IPS-20b (cell line): ENCODE measurements around the gene PSMD11.
"Not testable (repeated sequence)": the region's sequence is repeated elsewhere in the genome, so short reads cannot be mapped to it uniquely, and the experiment has no call there.

ENCODE experiments used
- H3K27ac ChIP-seq: one replicate; pipeline ENCODE4 v1.5.1; 2013; ENCODE audit warnings: low read length
- H3K27me3 ChIP-seq: 2 replicates; pipeline ENCODE4 v1.6.1; 2013; ENCODE audit warnings: mild to moderate bottlenecking, low read length, inconsistent platforms; ENCODE audit not compliant: insufficient read depth
- H3K36me3 ChIP-seq: 2 replicates; pipeline ENCODE4 v1.6.1; 2013; ENCODE audit warnings: low read depth, mild to moderate bottlenecking, inconsistent platforms, low read length, moderate library complexity; ENCODE audit not compliant: insufficient read depth
- H3K4me1 ChIP-seq: 2 replicates; pipeline ENCODE4 v1.6.1; 2013; ENCODE audit warnings: mild to moderate bottlenecking, control low read depth, inconsistent platforms, low read length, moderate library complexity; ENCODE audit not compliant: insufficient read depth
- H3K4me3 ChIP-seq: 2 replicates; pipeline ENCODE4 v1.5.1; 2013; ENCODE audit warnings: mild to moderate bottlenecking, low read length, inconsistent platforms
- H3K9ac ChIP-seq: 2 replicates; pipeline ENCODE4 v1.6.1; 2013; ENCODE audit warnings: low read depth, mild to moderate bottlenecking, inconsistent platforms, low read length, moderate library complexity
- H3K9me3 ChIP-seq: 2 replicates; pipeline ENCODE4 v1.6.1; 2013; ENCODE audit warnings: mild to moderate bottlenecking, low read depth, low read length, inconsistent platforms; ENCODE audit not compliant: insufficient read depth

The PSMD11 gene

GRCh38 chr17:32446949-32447348, 2.6 kb downstream of the PSMD11 start:
- peaks cover 10% of the 10 kb centered on the region for H3K27me3 ChIP-seq
- H3K36me3 ChIP-seq: peaks cover 60% of the 10 kb centered on the region
- H3K27ac ChIP-seq: no peak overlapping the region
- H3K9ac ChIP-seq: no peak overlapping the region
- peaks cover 5% of the 10 kb centered on the region; the same call in 1 of the 2 replicates for H3K4me1 ChIP-seq
- no peak overlapping the region for H3K4me3 ChIP-seq
- no peaks in the 10 kb centered on the region for H3K9me3 ChIP-seq

- no peaks in the 10 kb centered on the region for H3K27me3 ChIP-seq
- no peak overlapping the region for H3K4me3 ChIP-seq
- peaks cover 90% of the 10 kb centered on the region for H3K36me3 ChIP-seq
- peaks cover 5% of the 10 kb centered on the region; the same call in 1 of the 2 replicates for H3K4me1 ChIP-seq
- H3K27ac ChIP-seq: no peak overlapping the region
- no peaks in the 10 kb centered on the region for H3K9me3 ChIP-seq
- no peak overlapping the region for H3K9ac ChIP-seq
Measured at GRCh38 chr17:32449963-32450362, 5.7 kb downstream of the PSMD11 start.

GRCh38 chr17:32450379-32450778, 6.1 kb downstream of the PSMD11 start:
- not testable (repeated sequence) for H3K27ac ChIP-seq, H3K4me1 ChIP-seq, H3K4me3 ChIP-seq, H3K9me3 ChIP-seq, H3K27me3 ChIP-seq, H3K9ac ChIP-seq
- H3K36me3 ChIP-seq: peaks cover 94% of the 10 kb centered on the region

GRCh38 chr17:32451879-32452278, 7.6 kb downstream of the PSMD11 start:
- Histone ChIP-seq H3K4me1 (no peaks in the 10 kb centered on the region), H3K9me3 (no peaks in the 10 kb centered on the region), H3K36me3 (peaks cover 95% of the 10 kb centered on the region), H3K4me3 (no peak overlapping the region), H3K27ac (no peak overlapping the region), H3K9ac (no peak overlapping the region), H3K27me3 (no peaks in the 10 kb centered on the region)

- no peaks in the 10 kb centered on the region for H3K4me1 ChIP-seq
- peaks cover 95% of the 10 kb centered on the region for H3K36me3 ChIP-seq
- H3K9ac ChIP-seq: no peak overlapping the region
- H3K27me3 ChIP-seq: no peaks in the 10 kb centered on the region
- H3K4me3 ChIP-seq: no peak overlapping the region
- no peaks in the 10 kb centered on the region for H3K9me3 ChIP-seq
- no peak overlapping the region for H3K27ac ChIP-seq
Measured at GRCh38 chr17:32452281-32452680, 8.0 kb downstream of the PSMD11 start.

GRCh38 chr17:32453370-32453769, 9.1 kb downstream of the PSMD11 start:
- Histone ChIP-seq H3K36me3 (peaks cover 95% of the 10 kb centered on the region), H3K27me3 (no peaks in the 10 kb centered on the region), H3K9ac (no peak overlapping the region), H3K4me3 (no peak overlapping the region), H3K4me1 (no peaks in the 10 kb centered on the region), H3K9me3 (no peaks in the 10 kb centered on the region), H3K27ac (no peak overlapping the region)

GRCh38 chr17:32458371-32458770, 14.1 kb downstream of the PSMD11 start:
- Histone ChIP-seq H3K27ac (no peak overlapping the region), H3K4me1 (no peaks in the 10 kb centered on the region), H3K4me3 (no peak overlapping the region), H3K36me3 (peaks cover 86% of the 10 kb centered on the region), H3K9me3 (no peaks in the 10 kb centered on the region), H3K27me3 (no peaks in the 10 kb centered on the region), H3K9ac (no peak overlapping the region)

- Histone ChIP-seq H3K27ac (no peak overlapping the region), H3K4me3 (no peak overlapping the region), H3K9ac (no peak overlapping the region), H3K27me3 (no peaks in the 10 kb centered on the region), H3K9me3 (no peaks in the 10 kb centered on the region), H3K36me3 (peaks cover 86% of the 10 kb centered on the region), H3K4me1 (no peaks in the 10 kb centered on the region)
Measured at GRCh38 chr17:32460054-32460453, 15.7 kb downstream of the PSMD11 start.

GRCh38 chr17:32461498-32461852, 17.2 kb downstream of the PSMD11 start:
- H3K9me3 ChIP-seq: no peaks in the 10 kb centered on the region
- H3K4me1 ChIP-seq: no peaks in the 10 kb centered on the region
- no peaks in the 10 kb centered on the region for H3K27me3 ChIP-seq
- H3K4me3 ChIP-seq: no peak overlapping the region
- peaks cover 89% of the 10 kb centered on the region for H3K36me3 ChIP-seq
- no peak overlapping the region for H3K27ac ChIP-seq
- H3K9ac ChIP-seq: no peak overlapping the region

- H3K36me3 ChIP-seq: peaks cover 90% of the 10 kb centered on the region
- no peaks in the 10 kb centered on the region for H3K27me3 ChIP-seq
- no peak overlapping the region for H3K4me3 ChIP-seq
- H3K9ac ChIP-seq: no peak overlapping the region
- no peaks in the 10 kb centered on the region for H3K4me1 ChIP-seq
- no peaks in the 10 kb centered on the region for H3K9me3 ChIP-seq
- H3K27ac ChIP-seq: no peak overlapping the region
Measured at GRCh38 chr17:32461853-32462617, 17.7 kb downstream of the PSMD11 start.

GRCh38 chr17:32463304-32463703, 19.0 kb downstream of the PSMD11 start:
- peaks cover 88% of the 10 kb centered on the region for H3K36me3 ChIP-seq
- no peak overlapping the region for H3K9ac ChIP-seq
- H3K9me3 ChIP-seq: no peaks in the 10 kb centered on the region
- H3K27me3 ChIP-seq: no peaks in the 10 kb centered on the region
- no peak overlapping the region for H3K27ac ChIP-seq
- H3K4me3 ChIP-seq: no peak overlapping the region
- no peaks in the 10 kb centered on the region for H3K4me1 ChIP-seq

GRCh38 chr17:32464374-32464773, 20.1 kb downstream of the PSMD11 start:
- Histone ChIP-seq H3K4me3 (no peak overlapping the region), H3K36me3 (peaks cover 90% of the 10 kb centered on the region), H3K27me3 (no peaks in the 10 kb centered on the region), H3K27ac (no peak overlapping the region), H3K9me3 (no peaks in the 10 kb centered on the region), H3K4me1 (no peaks in the 10 kb centered on the region), H3K9ac (no peak overlapping the region)
